HepG2 (cell line): ENCODE data around the gene TNIP1. TPM values are rescaled to one million over a fixed set of nuclear protein-coding genes. Genes with fewer than 3 reads are reported as not detected.

ENCODE experiments used
- ATAC-seq: fragments of 200-7000 bp; cut with Tn5 transposase; 3 replicates; pipeline ENCODE4 v1.9.1; 2020; ENCODE audit warnings: mild to moderate bottlenecking, moderate library complexity
- BruUV-seq: library from RNA; stranded (reverse); fragments of 400-500 nt; replicated peaks from 2 replicates; lab custom pipeline; 2021; lab: Mats Ljungman, UMichigan
- CTCF ChIA-PET: fragments of 300-600 bp; formaldehyde crosslinking; extraction: SDS; loops from one replicate; lab custom pipeline; 2021; ENCODE audit warnings: low total read pairs, inconsistent platforms, low intra/inter-chr PET ratio; lab: Yijun Ruan, JAX
- POLR2A ChIA-PET: fragments of 350-600 bp; sonication (Branson Sonifier 250); formaldehyde crosslinking; loops from one replicate; lab custom pipeline; 2020; ENCODE audit warnings: antibody characterized with exemption, inconsistent platforms; lab: Yijun Ruan, JAX
- DNase-seq: peaks from one replicate; pipeline ENCODE4 v3.0.0-alpha.2; 2015; ENCODE audit warnings: low spot score
- FAIRE-seq: peaks from 3 replicates; lab custom pipeline; 2011; peaks lifted over from hg19 to GRCh38; lab: Jason Lieb, UNC
- H2AFZ ChIP-seq: one replicate; pipeline ENCODE4 v1.6.1; 2011; ENCODE audit warnings: low read length, inconsistent platforms
- H3K27ac ChIP-seq: fragments of 300-600 bp; 3 replicates; pipeline ENCODE4 v1.8.0; 2011; ENCODE audit warnings: mixed run types, mild to moderate bottlenecking, mixed read lengths, low read length, inconsistent platforms; ENCODE audit not compliant: insufficient read depth; ENCODE audit errors: extremely low read length
- H3K27me3 ChIP-seq, 2 experiments: fragments of 200-600 bp in 1 of 2; 2 replicates in 1 of 2; 3 replicates in 1 of 2; pipeline versions ENCODE4 v1.6.0 to v1.8.0; 2011; ENCODE audit warnings: low read length in 2 of 2, mild to moderate bottlenecking in 2 of 2, moderate library complexity in 2 of 2, inconsistent platforms in 1 of 2; ENCODE audit not compliant: insufficient read depth in 2 of 2, control insufficient read depth in 1 of 2
- H3K36me3 ChIP-seq, 2 experiments: fragments of 200-600 bp in 1 of 2; replicated peaks in 1 of 2; 2 replicates in 1 of 2; 3 replicates in 1 of 2; pipeline versions ENCODE4 v1.5.1 to v1.8.0; 2011; ENCODE audit warnings: low read length in 2 of 2, inconsistent platforms in 1 of 2; ENCODE audit not compliant: insufficient read depth in 2 of 2, control insufficient read depth in 1 of 2
- H3K4me1 ChIP-seq: 2 replicates; pipeline ENCODE4 v1.5.1; 2012; ENCODE audit warnings: low read length, inconsistent platforms; ENCODE audit not compliant: insufficient read depth
- H3K4me2 ChIP-seq: 2 replicates; pipeline ENCODE4 v1.6.0; 2011; ENCODE audit warnings: low read depth, low read length, inconsistent platforms
- H3K4me3 ChIP-seq, 3 experiments: fragments of 200-600 bp in 1 of 3; sonication (generic), shearing (Covaris generic) in 1 of 3; replicated peaks in 1 of 3; 2 replicates each; pipeline ENCODE4 v1.5.1; 2011 to 2016; ENCODE audit warnings: low read length in 3 of 3, inconsistent platforms in 2 of 3, low read depth in 2 of 3, mild to moderate bottlenecking in 2 of 3, control low read depth in 1 of 3, mixed read lengths in 1 of 3; ENCODE audit not compliant: insufficient read depth in 1 of 3
- H3K79me2 ChIP-seq: one replicate; pipeline ENCODE4 v1.6.1; 2011; ENCODE audit warnings: low read length, inconsistent platforms; ENCODE audit not compliant: insufficient read depth
- H3K9ac ChIP-seq: 2 replicates; pipeline ENCODE4 v1.6.0; 2011; ENCODE audit warnings: mild to moderate bottlenecking, low read depth, low read length, inconsistent platforms; ENCODE audit not compliant: insufficient read depth
- H3K9me3 ChIP-seq: 2 replicates; pipeline ENCODE4 v1.5.1; 2012; ENCODE audit warnings: mild to moderate bottlenecking, low read length
- H4K20me1 ChIP-seq: 2 replicates; pipeline ENCODE4 v1.6.0; 2011; ENCODE audit warnings: inconsistent platforms, mild to moderate bottlenecking, low read length, moderate library complexity; ENCODE audit not compliant: insufficient read depth
- FIP1L1 ChIP-seq: fragments of 200-400 bp; formaldehyde crosslinking; IDR thresholded peaks from 2 replicates; pipeline ENCODE4 v1.6.1; 2018; ENCODE audit warnings: low read depth, mild to moderate bottlenecking, low read length, moderate library complexity, borderline replicate concordance; ENCODE audit not compliant: insufficient read depth
- JUND ChIP-seq: sonication (generic); formaldehyde crosslinking; IDR thresholded peaks from 2 replicates; pipeline ENCODE4 v1.8.0; 2022; ENCODE audit warnings: mild to moderate bottlenecking, missing genetic modification reagents
- ZBTB21 ChIP-seq: sonication (generic); formaldehyde crosslinking; IDR thresholded peaks from 2 replicates; pipeline ENCODE4 v1.4.0; 2020; ENCODE audit warnings: missing genetic modification reagents
- ZNF101 ChIP-seq: sonication (generic); formaldehyde crosslinking; IDR thresholded peaks from 2 replicates; pipeline ENCODE4 v1.4.0; 2020; ENCODE audit warnings: mild to moderate bottlenecking, low read depth, missing genetic modification reagents, borderline replicate concordance
- ZNF407 ChIP-seq: sonication (generic); formaldehyde crosslinking; IDR thresholded peaks from one replicate; pipeline ENCODE4 v1.5.1; 2020; ENCODE audit warnings: mild to moderate bottlenecking, missing genetic modification reagents; ENCODE audit errors: not compliant biosample characterization
- WGBS: methylation state at CpG from one replicate; pipeline ENCODE4 v1.1.6; 2017; ENCODE audit warnings: low lambda C conversion rate; 5-methylcytosine and 5-hydroxymethylcytosine counted together
- in situ Hi-C: cut with HindIII; loops from 2 replicates; pipeline ENCODE4 v1.10.0; 2017; ENCODE audit warnings: low pct_unique_long_range_greater_than_20kb; ENCODE audit not compliant: extremely low pct_ligation_motif_present
- intact Hi-C: fragments of 100-400 bp; cut with micrococcal nuclease; formaldehyde crosslinking; loops from one replicate; pipeline ENCODE4 v1.10.0; 2022; ENCODE audit not compliant: unreplicated experiment
- polyA plus RNA-seq, 8 experiments: library from polyadenylated mRNA; depleted of rRNA in 3 of 8; stranded (reverse) in 7 of 8; unstranded in 1 of 8; fragments of >200 nt; fragmentation: Illumina TruSeq in 4 of 8; extraction: Trizol in 4 of 8; gene quantifications; 2 replicates each; pipeline versions ENCODE4 v1.2.1 to v1.2.3, GENCODE V29; 2011 to 2016; ENCODE audit warnings: low read depth in 4 of 8, missing spikeins in 1 of 8, mixed read lengths in 1 of 8; ENCODE audit not compliant: insufficient read depth in 1 of 8
- total RNA-seq, 5 experiments: library from RNA; depleted of rRNA; stranded (reverse); fragments of >200 nt; fragmentation: Illumina TruSeq; extraction: Trizol; gene quantifications; 2 replicates each; pipeline ENCODE4 v1.2.3, GENCODE V29; 2016; ENCODE audit warnings: low read depth in 1 of 5
- TF ChIP-seq, protein P1 (sequence below): sonication (generic); formaldehyde crosslinking; IDR thresholded peaks from 2 replicates; pipeline ENCODE4 v1.4.0; 2020; ENCODE audit warnings: mild to moderate bottlenecking, low read depth, missing genetic modification reagents

TNIP1 gene
- total and polyA plus RNA-seq, 2 of the 13 experiments (the other 11 are each of a cell fraction or from before 2014, with no cell fraction given), result 26.2 to 45.9 TPM

- no peak for DNase-seq
- CTCF ChIA-PET, result no interaction called here
Measured at GRCh38 chr5:151022511-151023018, 58.3 kb downstream of the TNIP1 start.

More at GRCh38 chr5:151022511-151023018, 58.3 kb downstream of the TNIP1 start:
- Histone ChIP-seq H2AFZ (no peak overlapping the region), H3K9ac (peak overlapping the region; percentile 72; the same call in 1 of the 2 replicates), H3K27ac (no peak overlapping the region), H3K4me2 (peak overlapping the region; percentile 90), H3K27me3 (no peaks in the 10 kb centered on the region; a peak in 1 of 5 replicates), H3K4me1 (peaks cover 69% of the 10 kb centered on the region), H3K79me2 (peaks cover 33% of the 10 kb centered on the region), H4K20me1 (peaks cover 40% of the 10 kb centered on the region), H3K36me3 (peaks cover 23 to 43% of the 10 kb centered on the region in 2 experiments), H3K4me3 (peak overlapping the region in 2 of 3 experiments; percentile 88 to 90; a peak in 4 of 6 replicates)
- BruUV-seq, result no TSS peak
- POLR2A ChIA-PET, result no interaction called here
- in situ Hi-C loops, result no loop called here
- no peak for ATAC-seq
- no peak for TF ChIP-seq JUND (CRISPR knock-in tag)
- no peak for TF ChIP-seq FIP1L1
- TF ChIP-seq ZNF407, result peak; percentile 29
- TF ChIP-seq, protein P1, sequence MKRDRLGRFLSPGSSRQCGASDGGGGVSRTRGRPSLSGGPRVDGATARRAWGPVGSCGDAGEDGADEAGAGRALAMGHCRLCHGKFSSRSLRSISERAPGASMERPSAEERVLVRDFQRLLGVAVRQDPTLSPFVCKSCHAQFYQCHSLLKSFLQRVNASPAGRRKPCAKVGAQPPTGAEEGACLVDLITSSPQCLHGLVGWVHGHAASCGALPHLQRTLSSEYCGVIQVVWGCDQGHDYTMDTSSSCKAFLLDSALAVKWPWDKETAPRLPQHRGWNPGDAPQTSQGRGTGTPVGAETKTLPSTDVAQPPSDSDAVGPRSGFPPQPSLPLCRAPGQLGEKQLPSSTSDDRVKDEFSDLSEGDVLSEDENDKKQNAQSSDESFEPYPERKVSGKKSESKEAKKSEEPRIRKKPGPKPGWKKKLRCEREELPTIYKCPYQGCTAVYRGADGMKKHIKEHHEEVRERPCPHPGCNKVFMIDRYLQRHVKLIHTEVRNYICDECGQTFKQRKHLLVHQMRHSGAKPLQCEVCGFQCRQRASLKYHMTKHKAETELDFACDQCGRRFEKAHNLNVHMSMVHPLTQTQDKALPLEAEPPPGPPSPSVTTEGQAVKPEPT (CRISPR knock-in tag), result no peak
- no peak for TF ChIP-seq ZNF101 (CRISPR knock-in tag)
- no peak for TF ChIP-seq ZBTB21
- TF ChIP-seq, all 625 proteins: peak for 1
- H3K9me3 ChIP-seq, result no peaks in the 10 kb centered on the region
- WGBS, result 82% methylated on average over 7 of the region's 7 CpGs
- intact Hi-C loops, result no loop called here
- FAIRE-seq, result no peak
